Esophagus squamous epithelium (tissue), 5 donors: ENCODE results near the gene FANK1. TPM values are rescaled to one million over a fixed set of nuclear protein-coding genes. Genes with fewer than 3 reads are reported as not detected.

Source experiments
- DNase-seq: peaks from one replicate; lab custom pipeline; 2025; lab: John Stamatoyannopoulos, UW
- H3K27ac ChIP-seq, 4 donors: fragments of 200-600 bp; sonication (generic); one replicate each; pipeline ENCODE4 v1.5.1; 2016 to 2019; ENCODE audit warnings: mild to moderate bottlenecking in 1 of 4
- H3K27me3 ChIP-seq, 4 donors: fragments of 200-600 bp; sonication (generic); 1 replicate in 3 of 4; 2 replicates in 1 of 4; pipeline versions ENCODE4 v1.5.1 to v1.6.0; 2017 to 2021; ENCODE audit warnings: antibody characterized with exemption in 1 of 4
- H3K36me3 ChIP-seq, 3 donors: fragments of 200-600 bp; sonication (generic); one replicate each; pipeline ENCODE4 v1.5.1; 2016 to 2019
- H3K4me1 ChIP-seq, 3 donors: fragments of 200-600 bp; sonication (generic); one replicate each; pipeline ENCODE4 v1.5.1; 2017 to 2019
- H3K4me3 ChIP-seq, 4 donors: fragments of 200-600 bp; sonication (generic); 1 replicate in 3 of 4; 2 replicates in 1 of 4; pipeline ENCODE4 v1.5.1; 2016 to 2019; ENCODE audit warnings: mild to moderate bottlenecking in 2 of 4, moderate library complexity in 1 of 4
- H3K9me3 ChIP-seq, 3 donors: fragments of 200-600 bp; sonication (generic); one replicate each; pipeline ENCODE4 v1.5.1; 2016 to 2019
- CTCF ChIP-seq, 6 experiments: fragments of 450-650 bp in 4 of 6; fragments of 200-600 bp in 2 of 6; sonication (generic) in 2 of 6; IDR thresholded peaks; one replicate each; pipeline ENCODE4 v1.5.1; 2016 to 2019; ENCODE audit warnings: antibody characterized with exemption in 6 of 6, mild to moderate bottlenecking in 4 of 6, moderate library complexity in 4 of 6
- POLR2A ChIP-seq, 4 donors: fragments of 450-650 bp; IDR thresholded peaks; one replicate each; pipeline ENCODE4 v1.6.1; 2017; ENCODE audit warnings: antibody characterized with exemption in 4 of 4, mild to moderate bottlenecking in 4 of 4, moderate library complexity in 3 of 4
- WGBS, 2 donors: methylation state at CpG; one replicate each; pipeline ENCODE4 v1.1.5; 2018; 5-methylcytosine and 5-hydroxymethylcytosine counted together
- intact Hi-C: fragments of 100-400 bp; cut with DNase I; formaldehyde crosslinking; loops from one replicate; pipeline ENCODE4 v1.15.0; 2022
- total RNA-seq, 4 donors: library from RNA; depleted of rRNA; stranded (reverse); fragments of >200 nt; gene quantifications; one replicate each; pipeline ENCODE4 v1.1.0, GENCODE V29; 2016
- donor health status: DM: yes; HTN: yes; CAD: no.

FANK1 gene
- total RNA-seq, 4 donors from 2014 or later: 1.7 to 7.7 (median 3.8) TPM

- no peak for TF ChIP-seq CTCF (IDR thresholded peaks at IDR 0.05)
- TF ChIP-seq POLR2A (IDR thresholded peaks at IDR 0.05): no peak
- 84 to 87% methylated on average over 2 of the region's 2 CpGs for WGBS, 2 donors
- H3K4me1 ChIP-seq: no peaks in the 10 kb centered on the region
- peaks cover 0 to 10% (median 0%) of the 10 kb centered on the region in 3 donors for H3K9me3 ChIP-seq
- no peak overlapping the region for H3K4me3 ChIP-seq
- no peak overlapping the region for H3K27ac ChIP-seq
- no peaks in the 10 kb centered on the region for H3K27me3 ChIP-seq
- DNase-seq: no peak
- intact Hi-C loops: no loop called here
- no peaks in the 10 kb centered on the region for H3K36me3 ChIP-seq
These were observed 138.2 kb downstream of the FANK1 start for GRCh38 chr10:126034586-126034985.

DNA sequence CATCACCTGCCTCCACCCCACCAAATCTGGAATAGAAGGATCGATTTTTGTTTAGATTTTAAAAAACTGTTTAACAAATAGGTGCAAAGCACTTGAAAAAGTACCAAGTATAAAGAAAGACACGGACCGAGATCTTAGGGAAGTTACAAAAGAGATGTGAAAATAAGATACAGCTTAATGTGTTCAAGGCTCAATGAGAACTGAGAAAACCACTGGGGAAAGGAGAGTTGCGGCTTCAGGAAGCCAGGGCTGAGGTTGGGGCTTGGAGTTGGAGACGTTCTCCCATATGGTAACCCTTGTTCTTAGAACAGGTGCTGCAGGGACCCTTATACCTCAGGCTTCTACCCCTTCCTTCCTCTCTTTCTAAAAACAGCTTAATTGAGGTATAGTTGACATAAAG lies 140.2 kb downstream of the FANK1 start:
- H3K36me3 ChIP-seq: no peaks in the 10 kb centered on the region
- DNase-seq: no peak
- peaks cover 0 to 10% (median 0%) of the 10 kb centered on the region in 3 donors for H3K9me3 ChIP-seq
- TF ChIP-seq CTCF (IDR thresholded peaks at IDR 0.05) (no peak), POLR2A (IDR thresholded peaks at IDR 0.05) (no peak)
- H3K27me3 ChIP-seq: no peaks in the 10 kb centered on the region
- H3K4me1 ChIP-seq: peaks cover 0 to 3% (median under 1%) of the 10 kb centered on the region in 3 donors
- H3K4me3 ChIP-seq: no peak overlapping the region
- intact Hi-C loops: no loop called here
- 58 to 70% methylated on average over 5 of the region's 5 CpGs for WGBS, 2 donors
- no peak overlapping the region for H3K27ac ChIP-seq

- Histone ChIP-seq H3K4me1 (peaks cover 0 to 17% (median 5%) of the 10 kb centered on the region in 3 donors), H3K36me3 (no peaks in the 10 kb centered on the region), H3K27me3 (no peaks in the 10 kb centered on the region), H3K4me3 (no peak overlapping the region), H3K9me3 (peaks cover 0 to 10% (median 0%) of the 10 kb centered on the region in 3 donors), H3K27ac (no peak overlapping the region)
- WGBS, 2 donors: 70 to 73% methylated on average over 8 to 10 of the region's 10 CpGs
- intact Hi-C loops: no loop called here
- DNase-seq: no peak
- TF ChIP-seq POLR2A (IDR thresholded peaks at IDR 0.05): no peak
These were observed 141.6 kb downstream of the FANK1 start for GRCh38 chr10:126037946-126038345.

DNA sequence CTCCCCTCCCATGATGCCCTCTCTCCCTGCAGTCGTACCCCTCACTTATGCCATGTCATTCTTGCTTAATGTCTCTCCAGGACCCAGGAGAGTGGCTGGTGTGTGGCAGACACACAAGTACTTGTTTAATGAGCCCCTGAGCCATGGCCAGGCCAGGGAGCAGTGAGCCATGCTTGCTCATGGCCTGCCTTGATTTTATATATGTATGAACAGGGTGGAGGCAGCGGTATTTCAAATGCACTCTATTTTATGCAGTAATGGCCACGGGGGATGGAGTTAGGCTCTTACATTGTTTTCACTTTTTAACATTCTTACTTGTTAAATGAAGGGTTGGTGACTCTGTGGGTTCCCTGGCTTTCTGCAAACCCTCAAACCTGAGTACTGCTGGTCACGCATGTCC lies 144.8 kb downstream of the FANK1 start:
- TF ChIP-seq POLR2A (IDR thresholded peaks at IDR 0.05) (no peak), CTCF (IDR thresholded peaks at IDR 0.05) (no peak)
- H3K27me3 ChIP-seq: no peaks in the 10 kb centered on the region
- H3K9me3 ChIP-seq: no peaks in the 10 kb centered on the region
- 86 to 88% methylated on average over 4 of the region's 4 CpGs for WGBS, 2 donors
- H3K4me1 ChIP-seq: peaks cover 0 to 19% (median 5%) of the 10 kb centered on the region in 3 donors
- H3K4me3 ChIP-seq: no peak overlapping the region
- H3K27ac ChIP-seq: peak overlapping the region in 1 of 4 donors; percentile 54
- no peaks in the 10 kb centered on the region for H3K36me3 ChIP-seq
- no peak for DNase-seq
- intact Hi-C loops: no loop called here

DNA sequence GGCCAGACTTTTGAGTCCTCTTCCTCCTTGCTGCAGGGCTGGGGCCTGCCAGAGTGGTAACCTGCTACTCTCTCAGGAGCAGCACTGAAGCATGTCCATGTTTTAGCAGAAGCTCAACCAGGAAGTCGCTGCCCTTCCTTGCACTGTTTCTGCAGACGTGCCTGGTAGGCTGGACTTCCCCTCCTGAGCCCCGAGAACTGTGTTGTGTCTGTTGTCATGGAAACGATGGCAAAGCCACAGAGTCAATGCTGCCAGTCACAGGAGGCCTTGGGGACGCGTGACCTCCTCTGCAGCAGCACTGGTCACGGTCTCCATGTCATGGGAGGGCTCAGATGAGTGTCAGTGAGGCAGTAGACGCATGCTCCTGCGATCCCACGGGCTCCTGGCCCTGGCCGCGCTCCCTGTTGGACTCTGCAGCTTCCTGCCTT lies 145.5 kb downstream of the FANK1 start:
- intact Hi-C loops: no loop called here
- peak in 1 of 4 donors; percentile 33 for TF ChIP-seq POLR2A (IDR thresholded peaks at IDR 0.05)
- no peak for TF ChIP-seq CTCF (IDR thresholded peaks at IDR 0.05)

More for the DNA sequence above, 145.5 kb downstream of the FANK1 start:
- Histone ChIP-seq H3K4me3 (peak overlapping the region in 1 of 4 donors; percentile 40), H3K4me1 (peaks cover 0 to 19% (median 5%) of the 10 kb centered on the region in 3 donors), H3K36me3 (no peaks in the 10 kb centered on the region), H3K9me3 (no peaks in the 10 kb centered on the region), H3K27ac (peak overlapping the region in 2 of 4 donors; percentile 54 to 58), H3K27me3 (no peaks in the 10 kb centered on the region)
- WGBS, 2 donors: 36 to 40% methylated on average over 2 to 5 of the region's 12 CpGs
- DNase-seq: peak; percentile 68
